ENCODE data around the gene SCGB1A1.

GRCh38 chr11:62471603-62472002 is 52.8 kb downstream of the SCGB1A1 start:
- TF ChIP-seq CTCF (IDR thresholded peaks at IDR 0.05) = no peak
- TF ChIP-seq POLR2AphosphoS5 (IDR thresholded peaks at IDR 0.05) = no peak
